MM.1S (cell line): ENCODE measurements around the gene KRTAP19-7.

Source experiments
- CTCF ChIP-seq: fragments of 300-600 bp; sonication (generic); IDR thresholded peaks from 2 replicates; pipeline ENCODE4 v1.5.1; 2016; ENCODE audit warnings: antibody characterized with exemption, low read length, mixed read lengths
- EZH2 ChIP-seq: fragments of 300-600 bp; sonication (generic); optimal IDR thresholded peaks from 2 replicates; pipeline ENCODE3; 2017; ENCODE audit warnings: low read depth, mild to moderate bottlenecking, antibody characterized with exemption, low read length, mixed read lengths
- EZH2phosphoT487 ChIP-seq: fragments of 300-600 bp; sonication (generic); IDR thresholded peaks from 2 replicates; pipeline ENCODE4 v1.6.1; 2018; ENCODE audit warnings: antibody characterized with exemption, low read length

GRCh38 chr21:30582870-30583269 lies 21.8 kb upstream of the KRTAP19-7 start:
- no peak for TF ChIP-seq EZH2phosphoT487
- no peak for TF ChIP-seq CTCF
- TF ChIP-seq EZH2, result no peak
